ENCODE measurements around the gene CCPG1.

DNA sequence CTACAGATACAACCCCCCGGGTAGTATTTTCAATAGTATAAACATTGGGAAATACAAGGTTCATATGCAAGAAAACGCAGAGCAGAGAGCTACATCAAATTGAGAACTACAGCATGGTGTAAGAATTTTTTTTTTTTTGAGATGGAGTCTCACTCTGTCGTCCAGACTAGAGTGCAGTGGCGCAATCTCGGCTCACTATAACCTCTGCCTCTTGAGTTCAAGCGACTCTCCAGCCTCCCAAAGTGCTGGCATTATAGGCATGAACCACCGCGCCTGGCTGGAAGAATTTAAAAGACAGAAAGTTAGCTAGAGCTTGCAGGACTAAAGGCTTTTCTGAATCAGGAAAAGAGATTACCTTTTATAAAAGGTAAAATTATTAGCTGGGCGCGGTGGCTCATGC lies 47.1 kb downstream of the CCPG1 start:
- TF ChIP-seq CTCF (conservative IDR thresholded peaks at IDR 0.05 in 1 of 2, IDR thresholded peaks at IDR 0.05 in 1 of 2; ENCODE audit: low read depth in 1 of 2, low read length in 2 of 2): no peak
- TF ChIP-seq EZH2 (IDR thresholded peaks at IDR 0.05; ENCODE audit: low read length, missing control alignments): no peak

All from fibroblast of lung (primary cell).